ENCODE measurements around the gene POLR1G.

Gene POLR1G

GRCh38 chr19:45423033-45423588 is 16.7 kb downstream of the POLR1G start:
- Histone ChIP-seq H3K27me3 (replicated peaks; ENCODE audit: insufficient read depth, low read length) (no peaks in the 10 kb centered on the region), H4K20me1 (ENCODE audit: insufficient read depth, low read length) (no peaks in the 10 kb centered on the region), H3K4me1 (ENCODE audit: low read length) (peaks cover 23% of the 10 kb centered on the region), H3K4me3 (ENCODE audit: low read length) (peak overlapping the region; percentile 64), H3K4me2 (ENCODE audit: low read depth, low read length) (peak overlapping the region; percentile 72), H2AFZ (ENCODE audit: low read length) (0 out of 2 replicates have a peak overlapping the region, but pooled peaks have one; percentile 18), H3K79me2 (ENCODE audit: low read length) (peaks cover 16% of the 10 kb centered on the region), H3K9ac (ENCODE audit: low read length) (peak overlapping the region; percentile 47; the same call in 1 of the 2 replicates), H3K36me3 (replicated peaks; ENCODE audit: insufficient read depth, low read length) (no peaks in the 10 kb centered on the region), H3K9me2 (replicated peaks; ENCODE audit: insufficient read depth, low read length) (no peaks in the 10 kb centered on the region), H3F3A (ENCODE audit: insufficient read depth, low read length) (peaks cover 45% of the 10 kb centered on the region), H3K9me3 (replicated peaks; ENCODE audit: insufficient read depth, low read length) (no peaks in the 10 kb centered on the region), H3K27ac (ENCODE audit: low read length) (peak overlapping the region; percentile 93; the same call in 1 of the 2 replicates)
- DNase-seq = no peak
- TF ChIP-seq, protein P1, sequence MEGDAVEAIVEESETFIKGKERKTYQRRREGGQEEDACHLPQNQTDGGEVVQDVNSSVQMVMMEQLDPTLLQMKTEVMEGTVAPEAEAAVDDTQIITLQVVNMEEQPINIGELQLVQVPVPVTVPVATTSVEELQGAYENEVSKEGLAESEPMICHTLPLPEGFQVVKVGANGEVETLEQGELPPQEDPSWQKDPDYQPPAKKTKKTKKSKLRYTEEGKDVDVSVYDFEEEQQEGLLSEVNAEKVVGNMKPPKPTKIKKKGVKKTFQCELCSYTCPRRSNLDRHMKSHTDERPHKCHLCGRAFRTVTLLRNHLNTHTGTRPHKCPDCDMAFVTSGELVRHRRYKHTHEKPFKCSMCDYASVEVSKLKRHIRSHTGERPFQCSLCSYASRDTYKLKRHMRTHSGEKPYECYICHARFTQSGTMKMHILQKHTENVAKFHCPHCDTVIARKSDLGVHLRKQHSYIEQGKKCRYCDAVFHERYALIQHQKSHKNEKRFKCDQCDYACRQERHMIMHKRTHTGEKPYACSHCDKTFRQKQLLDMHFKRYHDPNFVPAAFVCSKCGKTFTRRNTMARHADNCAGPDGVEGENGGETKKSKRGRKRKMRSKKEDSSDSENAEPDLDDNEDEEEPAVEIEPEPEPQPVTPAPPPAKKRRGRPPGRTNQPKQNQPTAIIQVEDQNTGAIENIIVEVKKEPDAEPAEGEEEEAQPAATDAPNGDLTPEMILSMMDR (IDR thresholded peaks at IDR 0.05; ENCODE audit: low read length) = no peak
- TF ChIP-seq EZH2 (optimal IDR thresholded peaks at IDR 0.05; ENCODE audit: low read depth, low read length) = no peak
- no peak for TF ChIP-seq EZH2phosphoT487 (IDR thresholded peaks at IDR 0.05; ENCODE audit: low read length)

DNA sequence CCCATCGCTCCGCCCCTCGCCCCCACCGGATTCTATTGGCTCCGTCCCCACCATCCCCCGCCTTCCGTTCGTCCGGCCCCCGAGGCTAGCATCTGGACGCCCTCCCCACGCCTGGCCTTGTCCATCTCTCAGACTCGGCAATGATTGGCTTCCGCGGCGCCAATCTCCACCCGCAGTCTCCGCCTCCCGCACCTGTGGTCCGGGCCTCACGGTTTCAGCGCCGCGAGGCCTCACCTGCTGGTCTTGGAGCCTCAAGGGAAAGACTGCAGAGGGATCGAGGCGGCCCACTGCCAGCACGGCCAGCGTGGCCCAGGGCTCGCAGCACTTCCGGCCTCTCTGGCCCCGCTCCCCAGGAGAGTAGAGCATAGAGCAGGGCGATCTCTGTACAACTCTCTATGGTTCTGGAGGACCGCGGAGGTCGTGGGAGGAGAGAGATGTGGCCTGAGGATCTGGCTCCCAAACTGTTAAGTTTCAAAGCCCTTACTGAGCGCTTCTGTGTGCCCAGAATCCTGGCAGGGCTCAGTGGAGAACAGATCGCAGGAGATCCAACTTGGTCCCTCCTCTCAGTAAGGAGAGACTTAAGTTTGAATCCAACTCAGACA is 17.2 kb downstream of the POLR1G start, which contains the start of gene ERCC1:
TSS of gene ERCC1 (minus strand) at position 329 of the 602 bp plus-strand sequence. CDS start 543 bp downstream, outside the sequence.
- H3F3A ChIP-seq (ENCODE audit: insufficient read depth, low read length) = peaks cover 45% of the 10 kb centered on the region
- no peaks in the 10 kb centered on the region for H3K9me2 ChIP-seq (replicated peaks; ENCODE audit: insufficient read depth, low read length)
- no peaks in the 10 kb centered on the region for H3K36me3 ChIP-seq (replicated peaks; ENCODE audit: insufficient read depth, low read length)
- peak within 1 kb of the TSS; percentile 93 for H3K27ac ChIP-seq (ENCODE audit: low read length)
- H4K20me1 ChIP-seq (ENCODE audit: insufficient read depth, low read length) = no peaks in the 10 kb centered on the region
- H3K4me2 ChIP-seq (ENCODE audit: low read depth, low read length) = peak within 1 kb of the TSS; percentile 95
- TF ChIP-seq, protein P1 (IDR thresholded peaks at IDR 0.05; ENCODE audit: low read length) = no peak
- TF ChIP-seq EZH2phosphoT487 (IDR thresholded peaks at IDR 0.05; ENCODE audit: low read length) (no peak), EZH2 (optimal IDR thresholded peaks at IDR 0.05; ENCODE audit: low read depth, low read length) (no peak)
- H3K4me3 ChIP-seq (ENCODE audit: low read length) = peak within 1 kb of the TSS; percentile 66
- H3K9ac ChIP-seq (ENCODE audit: low read length) = peak within 1 kb of the TSS; percentile 75
- H3K9me3 ChIP-seq (replicated peaks; ENCODE audit: insufficient read depth, low read length) = no peaks in the 10 kb centered on the region
- DNase-seq = peak; percentile 98
- H3K27me3 ChIP-seq (replicated peaks; ENCODE audit: insufficient read depth, low read length) = peaks cover 5% of the 10 kb centered on the region; the same call in 1 of the 2 replicates
- H3K79me2 ChIP-seq (ENCODE audit: low read length) = peaks cover 16% of the 10 kb centered on the region
- H3K4me1 ChIP-seq (ENCODE audit: low read length) = peaks cover 23% of the 10 kb centered on the region
- H2AFZ ChIP-seq (ENCODE audit: low read length) = peak within 1 kb of the TSS; percentile 70

DNA sequence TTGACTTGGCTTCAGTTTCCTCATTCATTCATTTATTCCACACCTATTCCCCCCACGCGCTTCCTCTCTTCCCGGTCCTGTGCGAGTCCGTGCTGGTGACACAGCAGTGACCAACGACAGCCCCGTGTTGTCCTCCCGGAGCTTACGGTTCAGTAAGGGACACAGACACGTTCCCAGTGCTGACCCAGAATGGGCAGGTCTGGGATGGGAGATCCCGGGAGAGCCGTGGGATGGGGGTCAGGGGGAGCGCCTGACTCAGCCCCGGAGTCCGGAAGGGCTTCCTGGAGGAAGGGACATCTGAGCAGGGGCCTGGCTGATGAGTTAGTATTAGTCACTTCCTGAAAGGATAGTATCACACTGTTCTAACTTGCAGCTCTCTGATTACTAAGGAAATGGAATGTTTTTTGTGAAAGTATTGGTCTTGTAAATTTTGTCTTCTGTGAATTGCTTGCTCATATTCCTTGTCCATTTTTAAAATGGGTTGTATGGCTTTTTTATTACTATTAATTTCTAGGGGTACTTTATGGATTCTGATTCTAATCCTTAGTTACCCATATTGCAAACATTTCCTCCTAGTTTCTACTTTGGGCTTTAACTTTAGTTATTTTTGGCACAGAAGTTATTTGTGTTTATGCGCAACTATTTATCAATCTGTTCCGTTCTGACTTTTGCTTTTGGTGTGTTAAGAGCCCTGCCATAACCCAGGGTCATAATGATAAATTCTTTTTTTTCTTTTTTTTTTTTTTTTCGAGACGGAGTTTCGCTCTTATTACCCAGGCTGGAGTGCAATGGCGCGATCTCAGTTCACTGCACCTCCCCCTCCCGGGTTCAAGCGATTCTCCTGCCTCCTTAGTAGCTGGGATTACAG is 18.0 kb downstream of the POLR1G start:
- Histone ChIP-seq H3K27ac (ENCODE audit: low read length) (peak overlapping the region; percentile 93), H3F3A (ENCODE audit: insufficient read depth, low read length) (peaks cover 38% of the 10 kb centered on the region), H3K9ac (ENCODE audit: low read length) (peak overlapping the region; percentile 75), H3K27me3 (replicated peaks; ENCODE audit: insufficient read depth, low read length) (peaks cover 7% of the 10 kb centered on the region; the same call in 1 of the 2 replicates), H3K4me3 (ENCODE audit: low read length) (peak overlapping the region; percentile 66), H3K9me2 (replicated peaks; ENCODE audit: insufficient read depth, low read length) (no peaks in the 10 kb centered on the region), H3K9me3 (replicated peaks; ENCODE audit: insufficient read depth, low read length) (no peaks in the 10 kb centered on the region), H3K4me2 (ENCODE audit: low read depth, low read length) (peak overlapping the region; percentile 95), H3K79me2 (ENCODE audit: low read length) (peaks cover 12% of the 10 kb centered on the region), H4K20me1 (ENCODE audit: insufficient read depth, low read length) (no peaks in the 10 kb centered on the region), H2AFZ (ENCODE audit: low read length) (peak overlapping the region; percentile 70), H3K4me1 (ENCODE audit: low read length) (peaks cover 15% of the 10 kb centered on the region), H3K36me3 (replicated peaks; ENCODE audit: insufficient read depth, low read length) (no peaks in the 10 kb centered on the region)
- no peak for TF ChIP-seq EZH2 (optimal IDR thresholded peaks at IDR 0.05; ENCODE audit: low read depth, low read length)
- TF ChIP-seq, protein P1 (IDR thresholded peaks at IDR 0.05; ENCODE audit: low read length) = no peak
- TF ChIP-seq EZH2phosphoT487 (IDR thresholded peaks at IDR 0.05; ENCODE audit: low read length) = no peak
- peak; percentile 50 for DNase-seq
